Mucosa of stomach (tissue), 1 donor: ENCODE results near the gene DMRTA2.

Experiments used
- H3K27me3 ChIP-seq: one replicate; pipeline ENCODE4 v1.7.0; 2013; ENCODE audit warnings: mild to moderate bottlenecking, low read length; ENCODE audit not compliant: control insufficient read depth, insufficient read depth
- H3K36me3 ChIP-seq: one replicate; pipeline ENCODE4 v1.7.0; 2013; ENCODE audit warnings: low read length; ENCODE audit not compliant: control insufficient read depth, insufficient read depth
- H3K4me1 ChIP-seq: one replicate; pipeline ENCODE4 v1.7.0; 2013; ENCODE audit warnings: mild to moderate bottlenecking, low read length; ENCODE audit not compliant: control insufficient read depth, insufficient read depth
- H3K4me3 ChIP-seq: one replicate; pipeline ENCODE4 v1.7.0; 2013; ENCODE audit warnings: low read length
- H3K9ac ChIP-seq: one replicate; pipeline ENCODE4 v1.7.0; 2013; ENCODE audit warnings: mild to moderate bottlenecking, low read length, moderate library complexity
- H3K9me3 ChIP-seq: one replicate; pipeline ENCODE4 v1.7.0; 2013; ENCODE audit warnings: mild to moderate bottlenecking, low read length, moderate library complexity; ENCODE audit not compliant: control insufficient read depth
- donor health status: Pancreatic carcinoma.

Gene DMRTA2

DNA sequence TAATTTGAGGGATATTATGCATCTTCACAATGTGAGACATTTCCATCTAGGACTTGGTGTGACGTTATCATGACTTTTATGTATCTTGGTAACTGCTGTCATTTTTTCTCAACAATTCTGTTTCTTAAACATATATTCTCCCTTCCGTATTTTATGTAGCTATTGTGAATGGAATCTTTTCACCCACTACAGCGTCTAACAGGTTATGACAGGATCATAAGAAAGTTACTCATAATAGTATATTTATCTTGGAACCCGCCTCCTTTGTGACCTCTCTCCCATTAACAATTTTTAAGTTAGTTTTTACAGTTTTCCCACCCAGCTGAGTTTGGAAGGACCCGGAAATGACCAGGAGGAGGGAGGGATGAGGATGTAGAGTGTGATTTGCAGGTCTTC lies 6.8 kb upstream of the DMRTA2 start:
- H3K27me3 ChIP-seq = peaks cover 87% of the 10 kb centered on the region
- H3K9me3 ChIP-seq = no peaks in the 10 kb centered on the region
- no peak overlapping the region for H3K9ac ChIP-seq
- peaks cover 8% of the 10 kb centered on the region for H3K4me1 ChIP-seq
- no peak overlapping the region for H3K4me3 ChIP-seq
- H3K36me3 ChIP-seq = no peaks in the 10 kb centered on the region

DNA sequence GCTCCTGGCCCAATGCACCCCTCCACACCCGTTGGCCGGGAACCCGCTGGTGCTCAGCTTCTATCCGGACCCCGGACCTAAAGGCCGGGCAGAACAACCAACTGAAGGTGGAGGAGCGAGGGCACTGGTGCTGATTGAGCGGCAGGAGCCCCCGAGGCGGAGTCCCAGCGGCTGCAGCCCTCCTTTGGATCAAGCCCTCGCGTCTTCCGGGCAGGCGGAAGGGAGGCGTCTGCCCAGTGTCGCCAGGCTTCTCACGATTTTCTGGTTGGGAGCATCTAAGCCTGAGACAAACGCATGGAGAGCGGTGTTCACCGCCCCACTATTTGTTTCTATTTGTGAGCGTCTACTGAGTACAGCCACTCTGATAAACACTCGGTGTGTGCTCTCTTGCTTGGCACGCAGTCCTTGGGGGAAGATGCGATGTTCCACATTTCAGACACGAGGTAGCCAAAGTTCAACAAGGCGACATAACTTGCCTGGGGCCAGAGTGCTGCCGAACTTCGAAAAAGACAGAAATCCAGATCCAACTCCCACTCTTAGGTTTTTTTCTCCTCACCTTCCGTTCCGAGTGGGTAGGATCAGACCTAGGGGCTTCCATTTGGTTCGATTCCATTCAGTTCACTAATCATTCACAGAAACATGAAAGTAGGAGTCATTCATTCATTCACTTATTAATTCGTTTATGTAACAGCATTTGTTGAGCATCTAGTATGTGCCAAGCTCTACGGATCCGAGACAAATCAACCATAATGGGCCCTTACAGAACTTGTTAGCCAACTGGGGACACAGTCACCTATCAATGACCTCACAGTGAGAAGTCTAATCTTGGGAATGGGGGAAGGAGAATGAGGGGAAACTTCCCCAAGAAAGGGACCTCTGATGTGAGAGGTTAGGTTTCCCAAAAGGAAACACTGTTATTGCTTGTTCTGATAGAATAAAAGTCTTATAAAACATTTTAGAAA lies 4.9 kb upstream of the DMRTA2 start:
- H3K4me1 ChIP-seq = peaks cover 23% of the 10 kb centered on the region
- H3K27me3 ChIP-seq = peaks cover 100% of the 10 kb centered on the region
- H3K9ac ChIP-seq = no peak overlapping the region
- H3K36me3 ChIP-seq = no peaks in the 10 kb centered on the region
- no peaks in the 10 kb centered on the region for H3K9me3 ChIP-seq
- H3K4me3 ChIP-seq = no peak overlapping the region

DNA sequence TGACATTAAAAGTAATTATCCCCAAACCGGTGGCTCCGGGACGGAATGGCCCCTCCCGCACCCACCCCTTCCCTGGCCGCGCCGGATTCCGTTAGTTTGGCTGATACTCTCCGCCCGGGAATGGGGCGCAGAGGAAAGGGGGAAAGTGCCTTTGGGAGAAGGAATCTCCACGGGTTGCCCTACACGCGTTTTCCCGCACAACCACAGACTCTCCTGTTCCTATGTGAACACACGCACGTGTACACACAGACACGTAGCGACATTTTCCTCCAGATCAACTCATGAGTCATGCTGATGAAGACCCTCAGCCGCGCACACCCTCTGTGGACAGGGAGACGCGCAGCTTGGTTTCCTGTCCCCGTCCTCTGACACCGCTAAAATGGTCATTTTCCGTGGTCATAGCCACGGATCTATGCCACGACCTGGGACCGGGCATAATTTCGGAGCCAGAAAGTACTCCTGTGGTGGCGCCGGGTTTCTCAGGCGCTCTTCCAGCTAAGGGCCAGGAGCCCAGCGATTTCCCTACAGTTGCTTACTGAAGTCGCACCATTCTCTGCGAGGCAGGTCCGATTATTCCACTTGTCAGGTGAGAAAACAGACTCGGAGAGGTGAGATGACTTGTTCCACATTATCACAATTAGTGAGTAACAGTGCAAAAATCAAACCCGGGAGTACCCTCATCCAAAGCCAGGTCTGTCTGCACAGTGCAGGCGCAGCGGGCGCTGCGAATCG lies 4.0 kb upstream of the DMRTA2 start:
- Histone ChIP-seq H3K9ac (no peak overlapping the region), H3K27me3 (peaks cover 100% of the 10 kb centered on the region), H3K4me3 (no peak overlapping the region), H3K9me3 (no peaks in the 10 kb centered on the region), H3K36me3 (no peaks in the 10 kb centered on the region), H3K4me1 (peaks cover 29% of the 10 kb centered on the region)

DNA sequence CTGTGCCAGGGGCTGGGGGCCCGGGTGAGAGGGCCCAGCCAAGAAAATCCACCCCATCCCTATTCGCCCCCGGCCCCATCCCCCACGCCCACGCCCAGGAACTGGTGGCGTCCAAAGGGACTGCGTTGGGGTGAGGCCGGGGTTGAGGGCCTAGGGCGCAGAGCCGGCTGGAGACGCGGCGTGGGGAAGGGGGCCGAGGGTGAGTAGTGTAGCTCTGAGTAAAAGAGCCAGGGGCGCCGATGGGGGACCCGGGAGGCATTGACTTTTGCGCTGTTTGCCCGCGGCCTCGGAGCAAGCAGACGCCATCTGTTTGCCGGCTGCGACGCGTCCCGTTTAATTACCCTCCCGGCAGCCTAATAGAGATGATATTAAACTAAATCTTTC lies 3.5 kb upstream of the DMRTA2 start:
- Histone ChIP-seq H3K9ac (no peak overlapping the region), H3K9me3 (no peaks in the 10 kb centered on the region), H3K4me3 (no peak overlapping the region), H3K36me3 (no peaks in the 10 kb centered on the region), H3K4me1 (peaks cover 29% of the 10 kb centered on the region), H3K27me3 (peaks cover 100% of the 10 kb centered on the region)

DNA sequence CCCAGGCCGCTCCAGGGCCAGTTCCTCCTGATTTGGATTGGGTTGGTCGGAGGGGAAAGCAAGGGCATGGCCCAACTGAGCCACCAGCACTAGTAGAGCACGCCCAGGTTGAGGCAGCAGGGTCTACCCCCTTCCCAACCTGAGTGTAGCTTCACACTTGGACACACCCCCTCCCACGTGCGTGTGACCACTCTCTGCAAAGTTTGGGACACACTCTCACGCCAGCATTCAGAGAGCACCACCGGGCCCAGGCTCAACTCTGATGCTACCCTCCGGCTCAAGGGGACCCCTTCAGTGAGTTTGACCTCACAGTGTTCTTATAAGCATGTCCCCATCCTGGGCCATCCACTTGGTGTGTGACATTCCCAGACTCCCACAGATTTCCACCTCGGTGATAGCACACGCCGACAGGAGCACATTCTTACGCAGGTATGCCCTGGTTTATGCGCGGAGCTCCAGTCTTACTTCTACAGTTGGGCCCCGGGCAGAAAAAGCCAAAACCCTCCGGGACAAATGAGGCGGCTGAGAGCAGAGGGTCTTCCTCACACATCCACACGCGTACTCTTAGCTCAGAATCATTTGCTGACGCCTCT lies 3.0 kb upstream of the DMRTA2 start:
- H3K9ac ChIP-seq = no peak overlapping the region
- no peak overlapping the region for H3K4me3 ChIP-seq
- peaks cover 100% of the 10 kb centered on the region for H3K27me3 ChIP-seq
- H3K9me3 ChIP-seq = no peaks in the 10 kb centered on the region
- H3K36me3 ChIP-seq = no peaks in the 10 kb centered on the region
- peaks cover 29% of the 10 kb centered on the region for H3K4me1 ChIP-seq

DNA sequence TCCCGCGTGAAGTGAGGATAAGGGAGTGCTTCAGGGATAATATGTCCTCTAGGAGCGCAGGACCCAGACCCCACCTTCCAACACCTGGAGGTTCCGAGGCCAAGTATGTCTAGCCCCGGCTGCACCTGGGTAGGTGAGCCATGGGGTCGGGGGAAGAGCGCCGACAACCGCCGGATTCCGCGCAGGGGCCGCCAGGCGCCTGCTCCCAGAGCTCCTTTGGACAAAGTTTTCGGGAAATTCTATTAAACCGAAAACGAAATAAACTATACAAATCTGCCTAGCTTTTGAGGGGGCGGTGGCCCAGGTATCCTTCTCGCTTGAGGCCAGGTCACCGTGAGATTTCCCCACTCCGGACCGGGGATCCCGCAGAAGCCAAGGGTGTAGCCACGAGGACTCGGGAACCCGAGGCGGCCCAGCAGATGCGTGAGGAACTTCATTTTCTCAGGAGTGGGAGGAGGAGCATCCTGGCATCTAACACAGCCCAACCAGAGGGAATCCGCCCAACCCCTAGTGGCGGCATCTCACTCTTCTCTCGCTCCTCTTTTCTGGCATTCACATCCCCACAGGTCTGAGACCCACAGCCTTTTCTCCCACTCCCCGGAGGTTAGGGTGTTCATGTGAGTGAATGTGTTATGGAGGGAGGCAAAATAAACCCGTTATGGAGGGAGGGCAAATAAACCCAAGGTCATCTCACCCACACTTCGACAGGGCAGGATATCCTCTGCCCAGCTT lies 2.3 kb upstream of the DMRTA2 start:
- Histone ChIP-seq H3K36me3 (no peaks in the 10 kb centered on the region), H3K27me3 (peaks cover 100% of the 10 kb centered on the region), H3K9ac (no peak overlapping the region), H3K4me1 (peaks cover 26% of the 10 kb centered on the region), H3K4me3 (no peak overlapping the region), H3K9me3 (no peaks in the 10 kb centered on the region)

DNA sequence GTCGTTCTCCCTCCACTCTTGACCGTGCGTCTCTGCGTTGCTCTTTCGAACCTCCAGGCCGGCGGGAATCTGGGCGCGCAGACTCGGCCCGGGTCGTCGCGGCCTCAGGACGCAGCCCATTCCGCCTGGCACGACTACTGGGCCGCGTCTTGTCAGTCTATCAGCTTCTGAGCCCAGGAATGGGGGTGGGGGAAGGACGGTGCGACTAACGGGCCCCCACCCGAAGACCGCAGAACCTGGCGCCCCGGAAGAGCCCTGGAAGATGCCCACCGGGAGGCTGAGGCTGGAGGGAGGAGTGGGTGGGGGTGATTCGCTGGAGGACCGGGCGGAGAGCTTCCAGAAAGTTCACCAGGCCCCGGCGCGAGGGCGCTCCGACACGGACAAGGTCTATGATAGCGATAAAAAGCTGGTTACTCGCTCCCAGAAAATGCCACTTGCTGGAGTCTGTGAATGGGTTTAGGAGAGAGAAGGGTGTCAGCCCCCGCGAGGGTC lies 1.7 kb upstream of the DMRTA2 start:
- Histone ChIP-seq H3K4me1 (peaks cover 22% of the 10 kb centered on the region), H3K9me3 (no peaks in the 10 kb centered on the region), H3K36me3 (no peaks in the 10 kb centered on the region), H3K9ac (no peak overlapping the region), H3K27me3 (peaks cover 100% of the 10 kb centered on the region), H3K4me3 (no peak overlapping the region)

DNA sequence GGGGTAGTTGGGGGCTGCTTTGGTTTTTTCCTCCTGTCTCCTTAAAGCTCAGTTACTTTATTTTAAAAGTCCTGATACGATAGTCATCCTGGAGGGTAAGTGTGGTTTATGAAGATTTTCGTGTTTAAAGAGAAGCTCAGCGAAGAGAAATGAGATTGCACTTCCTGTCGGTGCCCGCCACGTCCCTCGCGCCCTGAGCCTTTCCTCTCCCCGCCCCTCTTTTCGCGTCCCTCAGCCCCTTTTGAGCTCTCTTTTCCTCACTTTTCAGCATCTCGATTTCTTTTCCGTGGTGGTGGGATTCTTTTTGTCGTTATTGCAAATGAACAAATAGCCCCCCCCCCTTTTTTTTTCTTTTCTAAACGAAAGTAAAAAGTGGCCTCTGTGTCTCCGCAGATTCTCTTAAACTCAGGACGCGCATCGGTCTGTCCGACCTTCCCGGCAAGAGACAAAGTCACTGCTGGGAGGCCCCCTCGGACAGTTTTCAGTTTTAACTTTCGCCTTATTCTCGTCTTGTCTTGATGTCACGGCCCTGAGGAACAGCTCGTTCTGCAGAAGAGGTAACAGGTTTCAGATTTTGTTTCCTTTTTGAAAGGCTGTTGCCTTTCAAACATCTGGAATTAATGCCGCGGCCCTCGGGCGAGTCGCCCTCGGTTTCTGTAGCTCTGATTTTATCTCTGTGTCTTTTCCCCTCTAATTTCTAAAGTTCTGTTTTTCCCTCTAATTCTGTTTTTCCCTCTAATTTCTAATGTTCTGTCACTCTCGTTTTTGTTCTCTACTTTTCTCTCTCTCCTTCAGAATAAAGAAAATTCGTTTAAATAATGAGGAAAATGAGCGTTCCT lies 1.0 kb upstream of the DMRTA2 start:
- Histone ChIP-seq H3K4me1 (peaks cover 22% of the 10 kb centered on the region), H3K9me3 (no peaks in the 10 kb centered on the region)

DNA sequence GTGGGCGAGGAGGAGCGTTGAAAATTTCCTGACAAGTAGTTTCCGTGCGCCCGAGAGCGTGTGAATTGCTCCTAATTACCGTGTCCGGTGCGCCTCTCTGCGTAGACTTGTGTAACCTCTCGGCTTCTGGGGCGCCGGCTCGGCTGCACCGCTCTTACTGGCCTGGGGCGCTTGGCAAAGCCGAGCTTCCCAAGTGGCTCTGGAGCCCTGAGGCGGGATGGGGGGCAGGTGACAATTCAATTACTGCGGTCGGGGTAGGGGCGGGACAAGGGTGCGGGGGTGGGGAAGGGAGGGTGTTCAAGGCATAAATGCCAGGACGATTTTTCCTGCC lies 392 bp upstream of the DMRTA2 start:
- Histone ChIP-seq H3K4me3 (no peak overlapping the region), H3K9me3 (no peaks in the 10 kb centered on the region), H3K36me3 (no peaks in the 10 kb centered on the region), H3K4me1 (peaks cover 22% of the 10 kb centered on the region), H3K27me3 (peaks cover 98% of the 10 kb centered on the region), H3K9ac (no peak overlapping the region)

More for the DNA sequence above, 1.0 kb upstream of the DMRTA2 start:
- H3K9ac ChIP-seq = no peak overlapping the region
- H3K36me3 ChIP-seq = no peaks in the 10 kb centered on the region
- H3K27me3 ChIP-seq = peaks cover 100% of the 10 kb centered on the region
- no peak overlapping the region for H3K4me3 ChIP-seq

DNA sequence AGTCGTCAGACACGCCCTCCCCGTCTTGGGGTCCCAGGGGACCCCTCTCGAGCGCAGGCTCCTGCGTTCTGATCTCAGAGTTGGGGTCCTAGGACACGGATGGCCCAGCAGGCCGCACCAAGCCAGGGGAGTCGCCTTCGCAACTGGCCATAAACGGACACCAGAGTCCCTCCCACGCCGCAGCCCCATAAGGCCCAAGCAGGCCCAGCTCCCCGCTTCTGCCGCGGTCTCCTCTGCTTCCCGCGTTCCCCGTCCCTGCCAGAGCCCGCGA lies 633 bp downstream of the DMRTA2 start:
- Histone ChIP-seq H3K4me1 (peaks cover 22% of the 10 kb centered on the region), H3K27me3 (peaks cover 98% of the 10 kb centered on the region), H3K9me3 (no peaks in the 10 kb centered on the region), H3K36me3 (no peaks in the 10 kb centered on the region), H3K4me3 (no peak overlapping the region), H3K9ac (no peak overlapping the region)
